Stomach (tissue), 19 donors: ENCODE measurements around the gene CDC73. TPM values are rescaled to one million over a fixed set of nuclear protein-coding genes. Genes with fewer than 3 reads are reported as not detected.

Experiments used
- DNase-seq, 2 donors: peaks; one replicate each; pipeline versions ENCODE4 v3.0.0 to v3.0.0-alpha.2; 2013 to 2019
- H3K27ac ChIP-seq, 5 donors: fragments of 200-600 bp in 4 of 5; sonication (generic) in 4 of 5; one replicate each; pipeline ENCODE4 v1.5.1; 2013 to 2019; ENCODE audit warnings: mild to moderate bottlenecking in 1 of 5, moderate library complexity in 1 of 5
- H3K27me3 ChIP-seq, 3 donors: fragments of 200-600 bp; sonication (generic); one replicate each; pipeline ENCODE4 v1.5.1; 2017 to 2019; ENCODE audit warnings: mixed run types in 1 of 3
- H3K36me3 ChIP-seq, 4 donors: fragments of 200-600 bp; sonication (generic); 1 replicate in 3 of 4; 2 replicates in 1 of 4; pipeline ENCODE4 v1.5.1; 2016 to 2019
- H3K4me1 ChIP-seq, 4 donors: fragments of 200-600 bp; sonication (generic); one replicate each; pipeline ENCODE4 v1.5.1; 2016 to 2019
- H3K4me3 ChIP-seq, 4 donors: fragments of 200-600 bp; sonication (generic) in 3 of 4; one replicate each; pipeline ENCODE4 v1.5.1; 2016 to 2019; ENCODE audit warnings: mild to moderate bottlenecking in 1 of 4
- H3K9me3 ChIP-seq, 4 donors: fragments of 200-600 bp; sonication (generic); one replicate each; pipeline ENCODE4 v1.5.1; 2016 to 2019
- EP300 ChIP-seq: sonication (generic); formaldehyde crosslinking; IDR thresholded peaks from one replicate; pipeline ENCODE4 v1.6.1; 2017; ENCODE audit warnings: antibody characterized with exemption
- POLR2A ChIP-seq, 4 donors: fragments of 450-650 bp; IDR thresholded peaks; one replicate each; pipeline ENCODE4 v1.6.1; 2016; ENCODE audit warnings: antibody characterized with exemption in 4 of 4, control low read depth in 2 of 4, mild to moderate bottlenecking in 1 of 4, moderate library complexity in 1 of 4
- POLR2AphosphoS5 ChIP-seq, 3 donors: sonication (generic); formaldehyde crosslinking; IDR thresholded peaks; one replicate each; pipeline ENCODE4 v1.6.1; 2016; ENCODE audit warnings: antibody characterized with exemption in 3 of 3
- WGBS, 5 donors: extraction: QIAGEN DNeasy Blood & Tissue Kit in 3 of 5; methylation state at CpG; one replicate each; pipeline versions ENCODE4 v1.1.5 to v1.1.7; 2013 to 2018; 5-methylcytosine and 5-hydroxymethylcytosine counted together
- intact Hi-C: fragments of 100-400 bp; cut with DNase I; formaldehyde crosslinking; loops from one replicate; pipeline ENCODE4 v1.15.1; 2023; ENCODE audit warnings: low total_unique reads
- long read RNA-seq, 10 donors: transcript quantifications; one replicate each; lab custom pipeline, GENCODE V29; 2026
- polyA plus RNA-seq, 3 donors: library from polyadenylated mRNA; stranded (reverse); fragments of 200-250 nt; gene quantifications; one replicate each; pipeline ENCODE4 v1.2.3, GENCODE V29; 2013
- total RNA-seq, 5 donors: library from RNA; depleted of rRNA; stranded (reverse); fragments of >200 nt; gene quantifications; one replicate each; pipeline versions ENCODE4 v1.1.0 to v1.2.3, GENCODE V29; 2014 to 2016
- TF ChIP-seq, protein P1 (sequence below), 7 experiments: fragments of 450-650 bp in 4 of 7; fragments of 200-600 bp in 3 of 7; sonication (generic) in 3 of 7; IDR thresholded peaks; one replicate each; pipeline ENCODE4 v1.5.1; 2016 to 2019; ENCODE audit warnings: antibody characterized with exemption in 7 of 7, control low read depth in 2 of 7, mild to moderate bottlenecking in 1 of 7
- donor health status: healthy with polysubstance abuse.
- donor health status: Bipolar disorder and iron deficiency.
- donor health status: healthy.

Gene CDC73
- total RNA-seq (10 to 100 TPM in 4 of 5 donors, 1 to 10 TPM in 1; 6.7 to 75.9 (median 29.9) TPM), polyA plus RNA-seq (10 to 100 TPM in 1 of 3 donors, 1 to 10 TPM in 2; 7.1 to 11.9 (median 9.6) TPM)
- long read RNA-seq, donor 1: 0 reads
- long read RNA-seq, donor 2, full-length matches to known transcripts: 1 of 1 reads
- long read RNA-seq, donor 2, partial matches to known transcripts: 0 of 1 reads
- long read RNA-seq, donor 2, other reads (novel, unspliced or antisense): 0 of 1 reads
- long read RNA-seq, donor 3, full-length matches to known transcripts: 2 of 2 reads
- long read RNA-seq, donor 3, partial matches to known transcripts: 0 of 2 reads
- long read RNA-seq, donor 3, other reads (novel, unspliced or antisense): 0 of 2 reads
- long read RNA-seq, donor 4: 0 reads
- long read RNA-seq, donor 5, full-length matches to known transcripts: 2 of 2 reads
- long read RNA-seq, donor 5, partial matches to known transcripts: 0 of 2 reads
- long read RNA-seq, donor 5, other reads (novel, unspliced or antisense): 0 of 2 reads
- long read RNA-seq, donor 6: 0 reads
- long read RNA-seq, donor 7, full-length matches to known transcripts: 3 of 3 reads
- long read RNA-seq, donor 7, partial matches to known transcripts: 0 of 3 reads
- long read RNA-seq, donor 7, other reads (novel, unspliced or antisense): 0 of 3 reads
- long read RNA-seq, donor 8, full-length matches to known transcripts: 7 of 7 reads
- long read RNA-seq, donor 8, partial matches to known transcripts: 0 of 7 reads
- long read RNA-seq, donor 8, other reads (novel, unspliced or antisense): 0 of 7 reads
- long read RNA-seq, donor 9: 0 reads
- long read RNA-seq, donor 10, full-length matches to known transcripts: 2 of 2 reads
- long read RNA-seq, donor 10, partial matches to known transcripts: 0 of 2 reads
- long read RNA-seq, donor 10, other reads (novel, unspliced or antisense): 0 of 2 reads

DNA sequence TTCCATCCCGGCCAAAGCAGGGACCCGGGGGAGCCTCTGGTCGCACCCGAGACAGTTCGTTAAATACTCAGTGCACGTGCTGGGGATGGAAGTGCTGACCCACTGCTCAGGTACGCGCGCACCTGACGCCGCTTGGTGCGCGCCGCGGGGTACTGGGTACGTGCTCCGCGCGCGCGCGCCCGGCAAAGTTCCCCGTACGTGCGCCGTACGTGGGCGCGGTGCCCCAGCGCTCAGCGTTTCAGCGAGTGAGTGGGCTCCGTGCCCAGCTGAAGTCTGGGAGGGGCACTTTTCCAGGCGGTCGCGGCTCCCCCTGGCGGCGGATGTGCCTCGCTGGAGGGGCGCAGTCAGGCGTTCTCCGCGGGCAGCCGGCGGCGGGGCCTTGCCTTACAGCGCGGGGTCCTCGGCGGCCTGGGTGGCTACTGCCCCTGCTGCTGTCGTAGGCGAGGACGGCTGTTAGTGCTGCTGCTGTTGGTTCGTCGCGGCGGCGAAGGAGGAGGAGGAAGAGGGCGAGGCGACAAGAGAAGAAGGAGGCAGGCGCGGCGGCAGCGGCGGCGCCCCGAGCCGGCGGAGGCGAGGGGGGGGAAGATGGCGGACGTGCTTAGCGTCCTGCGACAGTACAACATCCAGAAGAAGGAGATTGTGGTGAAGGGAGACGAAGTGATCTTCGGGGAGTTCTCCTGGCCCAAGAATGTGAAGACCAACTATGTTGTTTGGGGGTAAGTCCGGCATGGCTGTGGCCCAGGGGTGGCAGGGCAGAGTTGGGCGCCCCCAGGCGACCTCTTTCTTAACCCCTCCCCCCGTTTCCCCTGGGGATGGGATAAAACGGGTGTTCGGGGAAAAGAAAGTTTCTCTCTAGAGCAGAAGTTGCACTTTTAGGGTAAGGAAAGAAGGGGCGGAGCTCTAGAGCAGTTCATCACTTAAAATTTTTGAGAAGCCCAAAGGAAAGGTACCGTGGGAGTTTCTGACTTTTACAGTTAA lies at the start of gene CDC73:
Gene CDC73, plus strand, starts transcription at position 416 of the 978 bp plus-strand sequence. Its CDS starts 170 bp downstream, at position 586.
- TF ChIP-seq EP300 (no peak), POLR2AphosphoS5 (IDR thresholded peaks at IDR 0.05) (peak; percentile 87 to 97 (median 95)), POLR2A (IDR thresholded peaks at IDR 0.05) (peak in 2 of 4 donors; percentile 82 to 89)
- TF ChIP-seq, protein P1, sequence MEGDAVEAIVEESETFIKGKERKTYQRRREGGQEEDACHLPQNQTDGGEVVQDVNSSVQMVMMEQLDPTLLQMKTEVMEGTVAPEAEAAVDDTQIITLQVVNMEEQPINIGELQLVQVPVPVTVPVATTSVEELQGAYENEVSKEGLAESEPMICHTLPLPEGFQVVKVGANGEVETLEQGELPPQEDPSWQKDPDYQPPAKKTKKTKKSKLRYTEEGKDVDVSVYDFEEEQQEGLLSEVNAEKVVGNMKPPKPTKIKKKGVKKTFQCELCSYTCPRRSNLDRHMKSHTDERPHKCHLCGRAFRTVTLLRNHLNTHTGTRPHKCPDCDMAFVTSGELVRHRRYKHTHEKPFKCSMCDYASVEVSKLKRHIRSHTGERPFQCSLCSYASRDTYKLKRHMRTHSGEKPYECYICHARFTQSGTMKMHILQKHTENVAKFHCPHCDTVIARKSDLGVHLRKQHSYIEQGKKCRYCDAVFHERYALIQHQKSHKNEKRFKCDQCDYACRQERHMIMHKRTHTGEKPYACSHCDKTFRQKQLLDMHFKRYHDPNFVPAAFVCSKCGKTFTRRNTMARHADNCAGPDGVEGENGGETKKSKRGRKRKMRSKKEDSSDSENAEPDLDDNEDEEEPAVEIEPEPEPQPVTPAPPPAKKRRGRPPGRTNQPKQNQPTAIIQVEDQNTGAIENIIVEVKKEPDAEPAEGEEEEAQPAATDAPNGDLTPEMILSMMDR (IDR thresholded peaks at IDR 0.05): peak in 5 of 7 experiments; percentile 89 to 99 (median 95)

DNA sequence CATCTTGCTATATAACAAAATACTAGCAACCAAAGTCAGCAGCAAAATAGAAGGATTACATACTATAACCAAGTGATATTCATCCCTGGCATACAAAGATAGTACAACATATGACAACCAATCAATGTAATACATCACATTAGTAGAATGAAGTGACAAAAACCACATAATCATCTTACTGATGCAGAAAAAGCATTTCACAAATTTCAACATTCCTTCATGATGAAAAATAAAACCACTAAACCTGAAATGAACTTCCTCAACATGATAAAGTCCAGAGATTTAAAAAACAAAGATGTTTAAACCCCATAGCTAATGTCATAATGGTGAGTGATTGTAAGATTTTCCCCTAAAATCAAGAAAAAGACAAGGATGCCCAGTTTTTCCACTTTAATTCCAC lies 43.8 kb upstream of the CDC73 start:
- no peak for TF ChIP-seq POLR2A (IDR thresholded peaks at IDR 0.05)
- no peak for TF ChIP-seq POLR2AphosphoS5 (IDR thresholded peaks at IDR 0.05)
- TF ChIP-seq, protein P1 (IDR thresholded peaks at IDR 0.05): no peak
- no peak for TF ChIP-seq EP300
- Histone ChIP-seq H3K36me3 (peaks cover 17 to 73% (median 60%) of the 10 kb centered on the region in 4 donors), H3K27me3 (no peaks in the 10 kb centered on the region), H3K4me1 (peaks cover 0 to 9% (median 0%) of the 10 kb centered on the region in 4 donors), H3K4me3 (no peak overlapping the region), H3K27ac (no peak overlapping the region), H3K9me3 (no peaks in the 10 kb centered on the region)
- no peak for DNase-seq
- intact Hi-C loops: no loop called here

More for the DNA sequence above, at the start of gene CDC73:
- Histone ChIP-seq H3K4me1 (peaks cover 17 to 46% (median 30%) of the 10 kb centered on the region in 4 donors), H3K27me3 (no peaks in the 10 kb centered on the region), H3K27ac (peak within 1 kb of the TSS; percentile 87 to 97 (median 94)), H3K36me3 (peaks cover 9 to 17% (median 16%) of the 10 kb centered on the region in 4 donors), H3K9me3 (no peaks in the 10 kb centered on the region), H3K4me3 (peak within 1 kb of the TSS; percentile 65 to 90 (median 70))
- peak; percentile 98 to 99 for DNase-seq
- intact Hi-C loops: no loop called here
- 0% methylated on average over 47 to 85 of the region's 85 CpGs for WGBS, 5 donors

DNA sequence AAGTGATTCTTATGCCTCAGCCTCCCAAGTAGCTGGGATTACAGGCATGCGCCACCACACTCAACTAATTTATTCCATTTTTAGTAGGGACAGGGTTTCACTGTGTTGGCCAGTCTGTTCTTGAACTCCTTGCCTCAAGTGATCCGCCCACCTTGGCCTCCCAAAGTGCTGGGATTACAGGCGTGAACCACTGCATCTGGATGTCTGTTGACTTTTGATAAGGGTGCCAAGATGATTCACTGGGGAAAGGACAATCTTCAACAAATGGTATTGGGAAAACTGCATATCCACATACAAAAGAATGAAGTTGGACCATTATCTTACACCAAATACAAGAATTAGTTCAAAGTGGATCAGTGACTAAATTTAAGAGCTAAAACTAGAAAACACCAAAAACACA lies 42.6 kb upstream of the CDC73 start:
- WGBS, 5 donors: 86 to 92% (median 90%) methylated on average over 3 of the region's 3 CpGs
- no peaks in the 10 kb centered on the region for H3K9me3 ChIP-seq

More for the DNA sequence above, 42.6 kb upstream of the CDC73 start:
- no peaks in the 10 kb centered on the region for H3K27me3 ChIP-seq
- H3K36me3 ChIP-seq: peaks cover 26 to 80% (median 72%) of the 10 kb centered on the region in 4 donors
- H3K4me1 ChIP-seq: peaks cover 0 to 9% (median 0%) of the 10 kb centered on the region in 4 donors
- intact Hi-C loops: no loop called here
- H3K27ac ChIP-seq: no peak overlapping the region
- TF ChIP-seq EP300 (no peak), POLR2AphosphoS5 (IDR thresholded peaks at IDR 0.05) (no peak), POLR2A (IDR thresholded peaks at IDR 0.05) (no peak)
- TF ChIP-seq, protein P1 (IDR thresholded peaks at IDR 0.05): no peak
- no peak overlapping the region for H3K4me3 ChIP-seq
- no peak for DNase-seq
